ENCODE data around the gene MREG. TPM values are rescaled to one million over a fixed set of nuclear protein-coding genes. Genes with fewer than 3 reads are reported as not detected.

Gene MREG
- total RNA-seq, 1 experiment from 2014 or later, result 16.9 TPM

- no peak for ATAC-seq
- Histone ChIP-seq H3K79me2 (ENCODE audit: insufficient read depth, low read length) (no peaks in the 10 kb centered on the region), H3K36me3 (ENCODE audit: control insufficient read depth in 1 of 2, insufficient read depth in 2 of 2, low read length in 2 of 2) (no peaks in the 10 kb centered on the region), H4K20me1 (ENCODE audit: insufficient read depth) (no peaks in the 10 kb centered on the region), H3K9me2 (ENCODE audit: insufficient read depth) (no peaks in the 10 kb centered on the region), H3K27me3 (ENCODE audit: insufficient read depth, low read length) (no peaks in the 10 kb centered on the region), H2AFZ (ENCODE audit: low read depth, low read length, poor library complexity, severe bottlenecking) (no peak overlapping the region), H3K9me3 (ENCODE audit: control insufficient read depth in 1 of 2, insufficient read depth in 1 of 2, low read depth in 1 of 2, low read length in 2 of 2) (no peaks in the 10 kb centered on the region), H3K4me1 (ENCODE audit: control insufficient read depth in 1 of 2, insufficient read depth in 2 of 2, low read length in 2 of 2) (no peaks in the 10 kb centered on the region), H3K27ac (ENCODE audit: low read depth, low read length) (no peak overlapping the region), H3K4me2 (ENCODE audit: low read length) (no peak overlapping the region), H3K9ac (ENCODE audit: low read length) (no peak overlapping the region), H3K4me3 (replicated peaks in 1 of 2; ENCODE audit: low read depth in 1 of 2, low read length in 2 of 2) (no peak overlapping the region)
- TF ChIP-seq ZFX (IDR thresholded peaks at IDR 0.05) (no peak), POLR2AphosphoS5 (IDR thresholded peaks at IDR 0.05; ENCODE audit: low read depth, low read length) (no peak), TCF7L2 (IDR thresholded peaks at IDR 0.05; ENCODE audit: borderline replicate concordance, extremely low read depth, insufficient read depth, insufficient read length) (no peak), EZH2 (IDR thresholded peaks at IDR 0.05) (no peak), FOSL1 (IDR thresholded peaks at IDR 0.05; ENCODE audit: low read depth) (no peak), ATF3 (IDR thresholded peaks at IDR 0.05) (no peak), ELF1 (IDR thresholded peaks at IDR 0.05; ENCODE audit: borderline replicate concordance, low read depth) (no peak), SIN3A (IDR thresholded peaks at IDR 0.05; ENCODE audit: low read depth) (no peak), RAD21 (IDR thresholded peaks at IDR 0.05; ENCODE audit: low read depth) (no peak), ZNF274 (IDR thresholded peaks at IDR 0.05; ENCODE audit: low read depth, low read length) (no peak), SP1 (IDR thresholded peaks at IDR 0.05; ENCODE audit: low read depth) (no peak)
- CTCF ChIA-PET, result no interaction called here
- BruUV-seq (replicated peaks), result no TSS peak
- RAD21 ChIA-PET (ENCODE audit: low non-redundant PET in 1 of 2, low total read pairs in 2 of 2, uncharacterized antibody in 2 of 2, unreplicated experiment in 2 of 2), result no interaction called here
- DNase-seq (ENCODE audit: low read depth, low spot score), result no peak
- intact Hi-C loops (cut with micrococcal nuclease), result no loop called here
- POLR2A ChIA-PET, result no interaction called here
Observed at GRCh38 chr2:216049452-216049851, 36.1 kb upstream of the MREG start.

- H3K4me2 ChIP-seq (ENCODE audit: low read length), result no peak overlapping the region
- DNase-seq (ENCODE audit: low read depth, low spot score) (no peak), ATAC-seq (no peak)
- H2AFZ ChIP-seq (ENCODE audit: low read depth, low read length, poor library complexity, severe bottlenecking), result no peak overlapping the region
- BruUV-seq (replicated peaks), result no TSS peak
- no peak overlapping the region for H3K27ac ChIP-seq (ENCODE audit: low read depth, low read length)
- H4K20me1 ChIP-seq (ENCODE audit: insufficient read depth), result no peaks in the 10 kb centered on the region
- no peaks in the 10 kb centered on the region for H3K9me2 ChIP-seq (ENCODE audit: insufficient read depth)
- no peaks in the 10 kb centered on the region for H3K4me1 ChIP-seq (ENCODE audit: control insufficient read depth in 1 of 2, insufficient read depth in 2 of 2, low read length in 2 of 2)
- intact Hi-C loops (cut with micrococcal nuclease), result no loop called here
- no peaks in the 10 kb centered on the region for H3K79me2 ChIP-seq (ENCODE audit: insufficient read depth, low read length)
- H3K4me3 ChIP-seq (replicated peaks in 1 of 2; ENCODE audit: low read depth in 1 of 2, low read length in 2 of 2), result no peak overlapping the region
- TF ChIP-seq JUND (IDR thresholded peaks at IDR 0.05) (no peak), CBX3 (IDR thresholded peaks at IDR 0.05; ENCODE audit: low read depth) (no peak)
- ChIA-PET CTCF (no interaction called here), RAD21 (ENCODE audit: low non-redundant PET in 1 of 2, low total read pairs in 2 of 2, uncharacterized antibody in 2 of 2, unreplicated experiment in 2 of 2) (no interaction called here), POLR2A (no interaction called here)
- H3K36me3 ChIP-seq (ENCODE audit: control insufficient read depth in 1 of 2, insufficient read depth in 2 of 2, low read length in 2 of 2), result no peaks in the 10 kb centered on the region; a peak in 1 of 4 replicates
- H3K9ac ChIP-seq (ENCODE audit: low read length), result no peak overlapping the region
- H3K27me3 ChIP-seq (ENCODE audit: insufficient read depth, low read length), result no peaks in the 10 kb centered on the region
- H3K9me3 ChIP-seq (ENCODE audit: control insufficient read depth in 1 of 2, insufficient read depth in 1 of 2, low read depth in 1 of 2, low read length in 2 of 2), result no peaks in the 10 kb centered on the region
Observed at GRCh38 chr2:216047397-216047796, 34.0 kb upstream of the MREG start.

All from HCT116 (cell line).